ENCODE data around the gene YWHAG. TPM values are rescaled to one million over a fixed set of nuclear protein-coding genes. Genes with fewer than 3 reads are reported as not detected.

YWHAG gene
- total and polyA plus RNA-seq, 9 of the 15 experiments (the other 6 are each of a cell fraction or from before 2014, with no cell fraction given), result 30.4 to 246 (median 94.5) TPM

DNA sequence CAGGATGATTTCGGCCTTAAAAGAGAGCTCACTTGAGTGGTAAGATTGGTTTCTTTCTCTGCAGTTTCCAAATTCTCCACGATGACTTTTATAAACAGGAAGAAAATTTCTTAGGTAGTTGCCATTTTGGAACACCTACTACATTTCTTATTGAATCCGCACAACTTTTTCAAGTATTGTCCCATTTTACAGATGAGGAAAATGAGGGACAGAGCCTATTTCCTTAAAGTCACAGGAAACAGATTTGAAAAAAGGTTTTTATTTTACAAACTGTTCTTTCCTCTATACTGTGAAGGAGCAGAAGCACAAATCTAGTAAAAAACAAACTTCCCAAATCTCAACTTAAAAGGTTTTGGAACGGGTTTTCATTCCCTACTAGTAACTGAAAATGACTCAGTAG, 2.7 kb downstream of the YWHAG start (continued):
- TF ChIP-seq, protein P1, sequence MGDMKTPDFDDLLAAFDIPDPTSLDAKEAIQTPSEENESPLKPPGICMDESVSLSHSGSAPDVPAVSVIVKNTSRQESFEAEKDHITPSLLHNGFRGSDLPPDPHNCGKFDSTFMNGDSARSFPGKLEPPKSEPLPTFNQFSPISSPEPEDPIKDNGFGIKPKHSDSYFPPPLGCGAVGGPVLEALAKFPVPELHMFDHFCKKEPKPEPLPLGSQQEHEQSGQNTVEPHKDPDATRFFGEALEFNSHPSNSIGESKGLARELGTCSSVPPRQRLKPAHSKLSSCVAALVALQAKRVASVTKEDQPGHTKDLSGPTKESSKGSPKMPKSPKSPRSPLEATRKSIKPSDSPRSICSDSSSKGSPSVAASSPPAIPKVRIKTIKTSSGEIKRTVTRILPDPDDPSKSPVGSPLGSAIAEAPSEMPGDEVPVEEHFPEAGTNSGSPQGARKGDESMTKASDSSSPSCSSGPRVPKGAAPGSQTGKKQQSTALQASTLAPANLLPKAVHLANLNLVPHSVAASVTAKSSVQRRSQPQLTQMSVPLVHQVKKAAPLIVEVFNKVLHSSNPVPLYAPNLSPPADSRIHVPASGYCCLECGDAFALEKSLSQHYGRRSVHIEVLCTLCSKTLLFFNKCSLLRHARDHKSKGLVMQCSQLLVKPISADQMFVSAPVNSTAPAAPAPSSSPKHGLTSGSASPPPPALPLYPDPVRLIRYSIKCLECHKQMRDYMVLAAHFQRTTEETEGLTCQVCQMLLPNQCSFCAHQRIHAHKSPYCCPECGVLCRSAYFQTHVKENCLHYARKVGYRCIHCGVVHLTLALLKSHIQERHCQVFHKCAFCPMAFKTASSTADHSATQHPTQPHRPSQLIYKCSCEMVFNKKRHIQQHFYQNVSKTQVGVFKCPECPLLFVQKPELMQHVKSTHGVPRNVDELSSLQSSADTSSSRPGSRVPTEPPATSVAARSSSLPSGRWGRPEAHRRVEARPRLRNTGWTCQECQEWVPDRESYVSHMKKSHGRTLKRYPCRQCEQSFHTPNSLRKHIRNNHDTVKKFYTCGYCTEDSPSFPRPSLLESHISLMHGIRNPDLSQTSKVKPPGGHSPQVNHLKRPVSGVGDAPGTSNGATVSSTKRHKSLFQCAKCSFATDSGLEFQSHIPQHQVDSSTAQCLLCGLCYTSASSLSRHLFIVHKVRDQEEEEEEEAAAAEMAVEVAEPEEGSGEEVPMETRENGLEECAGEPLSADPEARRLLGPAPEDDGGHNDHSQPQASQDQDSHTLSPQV (IDR thresholded peaks at IDR 0.05), result no peak
- TF ChIP-seq ADNP (tag; IDR thresholded peaks at IDR 0.05), result peak; percentile 84
- TF ChIP-seq PTTG1 (tag; IDR thresholded peaks at IDR 0.05; ENCODE audit: low read depth), result no peak
- TF ChIP-seq, protein P2, sequence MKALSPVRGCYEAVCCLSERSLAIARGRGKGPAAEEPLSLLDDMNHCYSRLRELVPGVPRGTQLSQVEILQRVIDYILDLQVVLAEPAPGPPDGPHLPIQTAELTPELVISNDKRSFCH (CRISPR knock-in tag; IDR thresholded peaks at IDR 0.05), result peak; percentile 35; the same call in 1 of the 2 replicates
- TF ChIP-seq, protein P2 (tag; IDR thresholded peaks at IDR 0.05), result no peak
- TF ChIP-seq BCOR (IDR thresholded peaks at IDR 0.05), result peak; percentile 87
- no peak for TF ChIP-seq ZNF830 (CRISPR knock-in tag; IDR thresholded peaks at IDR 0.05)
- no peak for TF ChIP-seq ZNF217 (CRISPR knock-in tag; IDR thresholded peaks at IDR 0.05)
